Measurements from ENCODE around the gene PHACTR1.
A peak's percentile ranks its signal among the peaks of the same experiment; 100 is the strongest.

Gene PHACTR1

DNA sequence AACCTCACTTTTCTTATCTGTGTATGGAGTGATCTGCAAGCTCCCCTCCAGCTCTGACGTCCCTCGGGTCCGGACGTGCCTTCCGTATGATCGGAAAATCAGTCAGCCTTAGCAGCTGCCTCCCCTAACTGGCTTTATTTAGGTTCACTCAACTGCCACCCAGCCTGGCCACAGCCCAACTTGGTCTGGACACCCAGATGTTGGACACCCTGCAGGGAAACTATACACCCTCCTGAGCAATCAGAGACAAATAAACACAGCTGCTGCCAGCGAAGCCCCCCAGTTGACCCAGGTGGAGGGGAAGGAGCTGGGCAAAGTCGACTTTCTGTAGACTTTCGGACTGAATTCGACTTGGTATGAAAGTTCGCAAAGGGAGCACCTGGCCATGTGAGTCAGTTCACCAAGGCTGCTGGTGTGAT is 582.8 kb downstream of the PHACTR1 start:
- DNase-seq (ENCODE audit: low read depth), result no peak
- no peak for TF ChIP-seq CTCF (conservative IDR thresholded peaks at IDR 0.05; ENCODE audit: low read depth, low read length)
- H3K4me3 ChIP-seq (ENCODE audit: low read length), result no peak overlapping the region

DNA sequence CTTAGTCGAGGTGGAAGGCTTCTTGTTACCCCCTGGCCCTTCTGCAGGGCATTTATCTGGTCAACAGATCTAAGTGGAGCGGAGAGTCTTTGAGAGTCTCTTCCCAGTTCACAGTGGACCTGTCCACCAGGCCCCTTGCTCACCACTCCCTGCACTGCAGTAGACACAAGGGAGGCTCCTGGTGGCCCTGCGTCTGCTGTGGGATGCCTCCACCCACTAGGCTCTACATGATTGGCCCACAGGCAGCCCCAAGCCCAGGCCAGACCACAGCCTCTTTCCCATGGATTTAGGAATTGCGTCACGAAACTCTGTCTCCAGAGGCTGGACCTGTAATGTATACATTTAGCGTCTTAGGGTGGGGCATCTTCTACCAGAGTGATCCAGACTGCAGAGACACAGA is 583.4 kb downstream of the PHACTR1 start:
- no peak for TF ChIP-seq CTCF (conservative IDR thresholded peaks at IDR 0.05; ENCODE audit: low read depth, low read length)
- H3K4me3 ChIP-seq (ENCODE audit: low read length), result no peak overlapping the region
- DNase-seq (ENCODE audit: low read depth), result no peak

DNA sequence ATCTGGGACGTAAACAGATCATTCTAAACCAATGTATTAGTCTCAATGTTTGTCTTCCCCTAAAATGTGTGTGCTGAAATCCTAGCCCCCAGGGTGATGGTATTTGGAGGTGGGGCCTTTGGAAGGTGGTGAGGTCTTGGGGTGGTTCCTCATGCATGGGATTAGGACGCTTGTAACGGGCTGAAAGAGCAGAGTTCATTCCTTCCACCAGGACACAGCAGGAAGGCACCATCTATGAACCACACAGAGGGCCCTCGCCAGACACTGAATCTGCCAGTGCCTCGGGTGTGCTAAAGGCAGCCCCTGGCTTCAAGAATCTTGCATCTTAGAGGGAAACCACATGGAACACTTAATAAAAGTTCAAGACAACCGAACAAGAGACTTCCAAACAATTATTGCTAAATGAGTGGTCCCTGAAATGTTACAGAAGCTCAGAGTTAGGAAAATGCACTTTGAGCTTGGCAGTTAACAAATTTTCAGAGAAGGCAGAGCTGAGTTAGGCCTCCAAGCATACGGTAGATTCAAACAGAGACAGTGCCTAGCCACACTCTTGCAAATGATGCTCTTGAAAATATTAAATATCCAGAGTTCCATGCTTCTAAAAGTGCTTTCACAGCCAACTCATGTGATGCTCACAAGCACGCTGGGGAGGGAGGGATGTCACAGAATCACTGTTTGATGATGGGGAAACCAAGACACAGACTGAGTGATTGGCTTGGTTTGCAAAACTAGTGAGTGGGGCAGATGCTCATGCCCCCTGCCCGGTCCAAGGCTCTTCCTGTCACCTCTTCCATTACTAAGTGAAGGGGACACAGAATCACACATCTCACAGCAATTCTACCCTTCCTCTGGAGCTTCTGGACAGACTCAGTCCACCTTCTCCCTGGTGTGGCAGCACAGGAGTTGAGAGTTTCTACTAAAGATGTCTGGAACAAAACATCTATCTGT is 584.4 kb downstream of the PHACTR1 start:
- DNase-seq (ENCODE audit: low read depth), result no peak
- H3K4me3 ChIP-seq (ENCODE audit: low read length), result no peak overlapping the region
- TF ChIP-seq CTCF (conservative IDR thresholded peaks at IDR 0.05; ENCODE audit: low read depth, low read length), result no peak

GRCh38 chr6:13302291-13302690 is 585.7 kb downstream of the PHACTR1 start:
- TF ChIP-seq CTCF (conservative IDR thresholded peaks at IDR 0.05; ENCODE audit: low read depth, low read length), result no peak
- no peak overlapping the region for H3K4me3 ChIP-seq (ENCODE audit: low read length)
- no peak for DNase-seq (ENCODE audit: low read depth)

DNA sequence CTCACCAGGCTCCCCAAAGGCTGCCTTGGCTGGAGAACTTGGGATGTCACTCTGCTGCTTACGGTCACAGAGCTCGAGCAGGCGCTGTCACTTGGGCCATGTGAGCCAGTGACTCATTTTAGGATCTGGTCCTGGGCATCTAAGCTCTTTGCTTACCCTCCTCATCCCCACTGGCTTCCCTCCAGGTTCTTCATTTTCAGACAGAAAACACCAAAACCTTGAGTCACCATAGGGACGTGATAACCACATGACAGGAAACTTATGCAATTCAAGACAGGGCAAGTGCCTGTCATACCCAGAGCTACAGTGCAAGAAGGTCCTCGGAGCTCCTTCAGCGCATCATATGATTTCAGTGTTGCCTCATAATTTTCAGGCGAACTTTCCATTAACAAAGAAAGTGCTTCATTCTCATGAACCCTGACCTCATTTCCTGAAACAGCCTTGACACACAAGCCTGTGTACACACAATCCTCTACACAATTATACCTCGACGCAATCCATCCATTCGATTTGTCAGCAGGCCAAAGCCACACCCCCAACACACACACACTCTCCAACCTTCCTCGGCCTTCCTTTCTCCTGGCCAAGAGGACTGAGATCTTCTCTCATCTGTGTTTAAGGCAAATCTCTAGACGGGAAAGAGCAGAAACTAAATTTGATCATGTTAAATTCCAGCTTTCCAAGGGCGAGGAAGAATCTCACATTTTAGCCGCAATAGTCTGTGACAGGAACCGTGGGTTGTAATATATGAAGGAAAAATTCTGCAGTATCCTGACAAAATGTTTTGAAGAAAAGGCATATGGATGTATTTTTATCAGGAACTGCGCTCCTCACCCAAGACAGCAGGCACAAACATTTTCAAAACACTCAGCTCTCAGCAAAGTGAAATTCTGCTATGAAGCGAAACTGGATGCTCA is 586.4 kb downstream of the PHACTR1 start:
- H3K4me3 ChIP-seq (ENCODE audit: low read length), result no peak overlapping the region
- no peak for TF ChIP-seq CTCF (conservative IDR thresholded peaks at IDR 0.05; ENCODE audit: low read depth, low read length)
- peak; percentile 98 for DNase-seq (ENCODE audit: low read depth)

DNA sequence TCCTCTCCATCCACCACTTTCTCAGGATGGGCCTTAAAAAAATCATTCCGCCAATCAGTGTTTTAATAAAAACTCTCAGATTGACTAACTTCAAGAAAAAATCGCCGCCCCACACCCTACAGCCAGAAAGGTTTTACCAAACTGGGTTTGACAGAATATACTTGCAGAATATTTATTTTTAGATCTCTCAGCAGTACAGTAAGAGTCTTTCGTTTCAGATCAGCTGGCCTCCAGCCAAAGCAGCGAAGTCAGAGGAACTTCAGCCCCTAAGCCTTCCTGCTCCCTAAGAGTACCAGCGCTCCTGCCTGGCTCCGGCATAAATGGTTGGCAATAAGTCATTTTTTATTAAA is 587.1 kb downstream of the PHACTR1 start:
- no peak overlapping the region for H3K4me3 ChIP-seq (ENCODE audit: low read length)
- DNase-seq (ENCODE audit: low read depth), result peak; percentile 88
- no peak for TF ChIP-seq CTCF (conservative IDR thresholded peaks at IDR 0.05; ENCODE audit: low read depth, low read length)
